ENCODE data around the gene TOMM6. TPM values are rescaled to one million over a fixed set of nuclear protein-coding genes. Genes with fewer than 3 reads are reported as not detected.

Gene TOMM6
- total RNA-seq, 1 experiment from 2014 or later = 265 TPM

DNA sequence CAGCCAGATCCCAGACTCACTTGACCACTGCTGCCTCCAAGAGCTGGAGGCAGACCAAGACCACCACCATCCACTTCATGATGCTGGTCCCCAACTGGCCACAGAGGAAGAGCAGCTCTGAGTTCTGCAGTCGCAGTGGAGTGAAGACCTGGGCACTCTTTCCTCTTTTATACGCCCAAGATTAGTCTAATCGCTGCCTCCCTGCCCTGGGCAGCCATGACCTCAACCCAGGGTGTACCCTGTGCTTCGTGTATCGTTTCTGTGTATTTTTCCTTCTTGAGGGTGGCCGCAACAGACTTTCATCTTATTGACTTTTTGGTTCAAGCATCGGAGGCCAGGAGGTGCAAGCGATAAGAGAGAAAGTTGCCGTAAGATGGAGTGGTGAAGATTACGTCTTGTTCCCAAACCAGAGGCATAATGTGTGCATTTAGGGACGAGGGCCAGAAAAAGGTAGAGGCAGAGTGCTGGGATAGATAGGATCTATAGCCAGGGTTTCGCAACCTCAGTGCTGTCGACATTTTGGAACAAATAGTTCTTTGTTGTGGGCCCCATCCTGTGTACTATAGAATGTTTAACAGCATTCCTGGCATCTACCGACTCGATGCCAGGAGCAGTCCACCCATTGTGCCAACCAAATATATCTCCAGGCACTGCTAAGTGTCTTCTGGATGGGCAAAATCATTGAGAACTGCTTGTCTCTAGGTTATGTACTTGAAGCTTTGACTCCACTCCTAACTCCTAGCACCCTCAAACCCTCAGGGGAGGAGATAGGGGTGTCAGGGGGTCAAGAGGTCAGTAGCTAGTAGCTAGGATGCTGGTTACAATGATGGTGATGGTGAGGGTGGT lies 40.0 kb upstream of the TOMM6 start, which contains the start of gene PGC:
PGC (minus strand) TSS at position 142 of the 846 bp plus-strand sequence; CDS start at position 79, 63 bp downstream.
- DNase-seq = peak; percentile 49
- intact Hi-C loops (cut with micrococcal nuclease; ENCODE audit: unreplicated experiment) = no loop called here
- Mint-ChIP-seq H3K4me3 (ENCODE audit: low read depth, unreplicated experiment) (no peak within 1 kb of the TSS), H3K4me1 (ENCODE audit: low read depth, unreplicated experiment) (peaks cover 20% of the 10 kb centered on the region), H3K27ac (ENCODE audit: unreplicated experiment) (no peak within 1 kb of the TSS), H3K36me3 (ENCODE audit: insufficient read depth, unreplicated experiment) (no peaks in the 10 kb centered on the region), H3K27me3 (ENCODE audit: unreplicated experiment) (no peaks in the 10 kb centered on the region), H3K9me3 (ENCODE audit: low read depth, unreplicated experiment) (no peaks in the 10 kb centered on the region)
- TF ChIP-seq, protein P1, sequence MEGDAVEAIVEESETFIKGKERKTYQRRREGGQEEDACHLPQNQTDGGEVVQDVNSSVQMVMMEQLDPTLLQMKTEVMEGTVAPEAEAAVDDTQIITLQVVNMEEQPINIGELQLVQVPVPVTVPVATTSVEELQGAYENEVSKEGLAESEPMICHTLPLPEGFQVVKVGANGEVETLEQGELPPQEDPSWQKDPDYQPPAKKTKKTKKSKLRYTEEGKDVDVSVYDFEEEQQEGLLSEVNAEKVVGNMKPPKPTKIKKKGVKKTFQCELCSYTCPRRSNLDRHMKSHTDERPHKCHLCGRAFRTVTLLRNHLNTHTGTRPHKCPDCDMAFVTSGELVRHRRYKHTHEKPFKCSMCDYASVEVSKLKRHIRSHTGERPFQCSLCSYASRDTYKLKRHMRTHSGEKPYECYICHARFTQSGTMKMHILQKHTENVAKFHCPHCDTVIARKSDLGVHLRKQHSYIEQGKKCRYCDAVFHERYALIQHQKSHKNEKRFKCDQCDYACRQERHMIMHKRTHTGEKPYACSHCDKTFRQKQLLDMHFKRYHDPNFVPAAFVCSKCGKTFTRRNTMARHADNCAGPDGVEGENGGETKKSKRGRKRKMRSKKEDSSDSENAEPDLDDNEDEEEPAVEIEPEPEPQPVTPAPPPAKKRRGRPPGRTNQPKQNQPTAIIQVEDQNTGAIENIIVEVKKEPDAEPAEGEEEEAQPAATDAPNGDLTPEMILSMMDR (IDR thresholded peaks at IDR 0.05; ENCODE audit: unreplicated experiment) = no peak
- CTCF ChIA-PET = interaction anchor here (1.2 kb wide), 1 partner anchor 12 kb away, joined by 4 read pairs; no protein-coding TSS in a partner anchor
- no TSS peak for BruUV-seq (replicated peaks)

DNA sequence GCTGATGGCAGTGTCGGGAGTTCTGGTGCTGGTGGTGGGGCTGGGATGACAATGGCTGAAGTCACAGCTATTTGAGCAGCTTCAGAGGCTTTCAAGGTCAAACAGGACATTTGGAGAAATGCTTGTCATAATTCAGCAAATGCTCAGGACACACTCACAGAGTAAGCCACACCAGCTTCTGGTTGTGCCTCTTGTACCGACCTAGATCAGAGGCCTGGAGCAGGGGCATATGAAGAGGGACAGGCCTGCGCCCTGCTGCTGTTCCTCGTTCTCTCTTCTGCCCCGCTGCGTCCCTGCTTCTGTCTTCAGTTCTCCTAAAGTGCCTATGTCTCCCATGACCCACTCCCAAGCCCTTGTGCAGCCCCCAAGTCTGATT lies 39.4 kb upstream of the TOMM6 start:
- intact Hi-C loops (cut with micrococcal nuclease; ENCODE audit: unreplicated experiment) = no loop called here
- CTCF ChIA-PET = interaction anchor here (1.1 to 1.2 kb wide), 2 partner anchors 11 to 17 kb away, joined by 4 to 7 read pairs; no protein-coding TSS in a partner anchor
- Mint-ChIP-seq H3K9me3 (ENCODE audit: low read depth, unreplicated experiment) (no peaks in the 10 kb centered on the region), H3K27me3 (ENCODE audit: unreplicated experiment) (no peaks in the 10 kb centered on the region), H3K4me1 (ENCODE audit: low read depth, unreplicated experiment) (peaks cover 20% of the 10 kb centered on the region), H3K27ac (ENCODE audit: unreplicated experiment) (no peak overlapping the region), H3K36me3 (ENCODE audit: insufficient read depth, unreplicated experiment) (no peaks in the 10 kb centered on the region), H3K4me3 (ENCODE audit: low read depth, unreplicated experiment) (no peak overlapping the region)
- DNase-seq = no peak
- TF ChIP-seq, protein P1 (IDR thresholded peaks at IDR 0.05; ENCODE audit: unreplicated experiment) = no peak
- no TSS peak for BruUV-seq (replicated peaks)

DNA sequence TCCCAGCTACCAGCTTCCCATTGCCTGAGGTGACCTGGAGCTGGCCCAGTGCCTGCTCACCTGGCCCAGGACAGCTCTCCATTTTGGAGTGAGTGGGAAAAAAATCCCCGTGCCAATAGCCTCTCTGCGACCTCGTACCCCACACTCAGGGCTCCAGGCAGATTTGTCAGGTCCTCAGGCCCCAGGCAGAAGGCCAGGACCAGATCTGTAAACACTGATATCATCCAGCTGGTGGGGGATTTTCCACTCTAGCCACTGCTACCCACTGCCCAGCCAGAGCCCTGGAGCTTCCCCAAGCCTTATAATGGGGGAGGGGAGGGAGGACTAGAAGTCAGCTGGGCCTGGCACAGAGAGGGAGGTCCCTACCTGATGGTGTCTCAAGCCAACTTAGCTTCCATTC lies 39.0 kb upstream of the TOMM6 start:
- CTCF ChIA-PET = interaction anchor here (1.1 kb wide), 1 partner anchor 17 kb away, joined by 7 read pairs; no protein-coding TSS in a partner anchor
- no TSS peak for BruUV-seq (replicated peaks)
- TF ChIP-seq, protein P1 (IDR thresholded peaks at IDR 0.05; ENCODE audit: unreplicated experiment) = no peak

DNA sequence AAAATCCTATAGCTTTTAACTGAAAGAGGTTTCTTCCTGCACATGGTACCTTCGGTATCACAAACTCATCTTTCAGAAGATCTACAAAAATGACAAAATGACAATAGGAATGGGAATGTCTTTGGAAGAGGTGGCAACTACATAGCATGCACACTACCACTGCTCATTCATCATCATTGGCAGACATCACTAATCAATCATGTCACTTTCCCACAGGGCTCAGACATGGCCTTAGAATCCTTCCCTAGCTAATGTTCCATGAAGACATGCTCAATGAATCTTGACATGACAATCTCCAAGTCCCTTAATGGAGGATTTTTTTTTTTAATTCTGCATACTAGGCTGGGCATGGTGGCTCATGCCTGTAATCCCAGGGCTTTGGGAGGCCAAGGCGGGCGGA lies 37.1 kb upstream of the TOMM6 start:
- H3K27me3 Mint-ChIP-seq (ENCODE audit: unreplicated experiment) = peaks cover 10% of the 10 kb centered on the region
- peaks cover 12% of the 10 kb centered on the region for H3K4me1 Mint-ChIP-seq (ENCODE audit: low read depth, unreplicated experiment)
- no TSS peak for BruUV-seq (replicated peaks)
- TF ChIP-seq, protein P1 (IDR thresholded peaks at IDR 0.05; ENCODE audit: unreplicated experiment) = no peak
- intact Hi-C loops (cut with micrococcal nuclease; ENCODE audit: unreplicated experiment) = no loop called here
- no peak overlapping the region for H3K27ac Mint-ChIP-seq (ENCODE audit: unreplicated experiment)
- H3K9me3 Mint-ChIP-seq (ENCODE audit: low read depth, unreplicated experiment) = no peaks in the 10 kb centered on the region
- no peaks in the 10 kb centered on the region for H3K36me3 Mint-ChIP-seq (ENCODE audit: insufficient read depth, unreplicated experiment)
- CTCF ChIA-PET = interaction anchor here (1.3 kb wide), 1 partner anchor 10 kb away, joined by 3 read pairs; no protein-coding TSS in a partner anchor
- DNase-seq = no peak
- H3K4me3 Mint-ChIP-seq (ENCODE audit: low read depth, unreplicated experiment) = no peak overlapping the region

More for the DNA sequence above, 39.0 kb upstream of the TOMM6 start:
- intact Hi-C loops (cut with micrococcal nuclease; ENCODE audit: unreplicated experiment) = no loop called here
- no peak for DNase-seq
- Mint-ChIP-seq H3K4me1 (ENCODE audit: low read depth, unreplicated experiment) (peaks cover 19% of the 10 kb centered on the region), H3K4me3 (ENCODE audit: low read depth, unreplicated experiment) (no peak overlapping the region), H3K27ac (ENCODE audit: unreplicated experiment) (no peak overlapping the region), H3K36me3 (ENCODE audit: insufficient read depth, unreplicated experiment) (no peaks in the 10 kb centered on the region), H3K27me3 (ENCODE audit: unreplicated experiment) (no peaks in the 10 kb centered on the region), H3K9me3 (ENCODE audit: low read depth, unreplicated experiment) (no peaks in the 10 kb centered on the region)

Measured in Calu3 (cell line).